Heart left ventricle (tissue), 16 donors: Measurements from ENCODE around the gene MRPS15. TPM values are rescaled to one million over a fixed set of nuclear protein-coding genes. Genes with fewer than 3 reads are reported as not detected.

ENCODE experiments used
- ATAC-seq, 4 donors: fragments of 200-7000 bp; cut with Tn5 transposase; one replicate each; pipeline ENCODE4 v1.9.1; 2020 to 2022; ENCODE audit warnings: moderate library complexity in 4 of 4, mild to moderate bottlenecking in 3 of 4, moderate number of reproducible peaks in 1 of 4
- DNase-seq, 5 donors: peaks; one replicate each; pipeline ENCODE4 v3.0.0-alpha.2; 2020
- H3K27ac ChIP-seq, 12 donors: fragments of 200-600 bp; sonication (generic) in 4 of 12; one replicate each; pipeline versions ENCODE4 v1.5.0 to v1.8.0; 2016 to 2022; ENCODE audit warnings: mild to moderate bottlenecking in 2 of 12
- H3K27me3 ChIP-seq, 9 donors: fragments of 200-600 bp; sonication (generic) in 2 of 9; one replicate each; pipeline versions ENCODE4 v1.5.1 to v1.8.0; 2016 to 2022; ENCODE audit warnings: mild to moderate bottlenecking in 3 of 9
- H3K36me3 ChIP-seq, 9 donors: fragments of 200-600 bp; sonication (generic) in 2 of 9; one replicate each; pipeline versions ENCODE4 v1.5.0 to v1.8.0; 2018 to 2022; ENCODE audit warnings: mild to moderate bottlenecking in 2 of 9
- H3K4me1 ChIP-seq, 12 donors: fragments of 200-600 bp; sonication (generic) in 4 of 12; one replicate each; pipeline versions ENCODE4 v1.5.0 to v1.8.0; 2016 to 2022; ENCODE audit warnings: mild to moderate bottlenecking in 3 of 12
- H3K4me3 ChIP-seq, 12 donors: fragments of 200-600 bp; sonication (generic) in 4 of 12; one replicate each; pipeline versions ENCODE4 v1.5.0 to v1.8.0; 2017 to 2022; ENCODE audit warnings: mild to moderate bottlenecking in 9 of 12, moderate library complexity in 4 of 12
- H3K9me3 ChIP-seq, 12 donors: fragments of 200-600 bp; sonication (generic) in 4 of 12; one replicate each; pipeline versions ENCODE4 v1.5.0 to v1.8.0; 2016 to 2022; ENCODE audit warnings: mild to moderate bottlenecking in 1 of 12
- CTCF ChIP-seq, 12 donors: fragments of 200-600 bp; sonication (generic) in 4 of 12; IDR thresholded peaks; one replicate each; pipeline versions ENCODE4 v1.5.0 to v1.8.0; 2018 to 2022; ENCODE audit warnings: antibody characterized with exemption in 12 of 12, mild to moderate bottlenecking in 5 of 12
- POLR2A ChIP-seq, 2 donors: fragments of 450-650 bp; IDR thresholded peaks; one replicate each; pipeline ENCODE4 v1.6.1; 2017; ENCODE audit warnings: antibody characterized with exemption in 2 of 2, mild to moderate bottlenecking in 2 of 2, moderate library complexity in 2 of 2
- WGBS, 4 donors: extraction: QIAGEN DNeasy Blood & Tissue Kit in 2 of 4; methylation state at CpG; one replicate each; pipeline versions ENCODE4 v1.1.5 to v1.1.7; 2013 to 2018; 5-methylcytosine and 5-hydroxymethylcytosine counted together
- intact Hi-C, 10 donors: fragments of 100-400 bp; cut with DNase I; formaldehyde crosslinking; loops; one replicate each; pipeline versions ENCODE4 v1.11.1 to v1.14.2; 2022
- polyA plus RNA-seq, 2 donors: library from polyadenylated mRNA; stranded (reverse); fragments of 200-250 nt; gene quantifications; one replicate each; pipeline ENCODE4 v1.2.3, GENCODE V29; 2013
- total RNA-seq, 9 donors: library from RNA; depleted of rRNA in 2 of 9; stranded (reverse); fragments of >200 nt in 2 of 9; fragmentation: NEBNext Ultra II Directional in 3 of 9; extraction: Animal tissue kit (Norgen Biotek cat#: 25700) in 3 of 9; gene quantifications; one replicate each; pipeline versions ENCODE4 v1.1.0 to v1.2.4, GENCODE V29; 2016 to 2023
- donor health status: ischemic (EF 13 %, LVEDD 7.1; RV severe dilation, severe dysfunction).
- donor health status: healthy with polysubstance abuse.
- donor health status: DM: no; HTN: yes; CAD: no.
- donor health status: DM: no; HTN: no; CAD: no.
- donor health status: ischemic (EF 25% LVEDD 6.9; RV normal size, moderate dysfunction).
- donor health status: ischemic (EF 25% LVEDD 5.7; RV mildly dilated, moderate dysfunction).
- donor health status: healthy.
- donor health status: DM: yes; HTN: yes; CAD: no.
- donor health status: ischemic (EF 35%, LVEDD 5.7; RV mildly dilated, moderate dysfunction).
- donor health status: nonischemic (EF 11% LVEDD 7.7; RV severe dilation, severe dysfunction).
- donor health status: DM: yes; HTN: yes; CAD: no.
- donor health status: PGD.
- donor health status: ischemic (EF 29% LVEDD 5.4; RV normal size, mild dysfunction).
- donor health status: nonischemic (EF 23%, LVEDD 6.1; RV moderate dilation, normal function).

The MRPS15 gene
- total and polyA plus RNA-seq, 11 donors: 83.5 to 396 (median 108) TPM

GRCh38 chr1:36450919-36451305, 13.3 kb downstream of the MRPS15 start:
- no peaks in the 10 kb centered on the region for H3K27me3 ChIP-seq
- intact Hi-C loops: loop anchor here in 1 of 10 donors (1.0 kb wide), 1 partner anchor 13 kb away; the partner anchor contains the start of gene MRPS15
- peaks cover 0 to 27% (median 7%) of the 10 kb centered on the region in 12 donors for H3K4me1 ChIP-seq
- H3K4me3 ChIP-seq: peak overlapping the region; percentile 34 to 74 (median 66)
- no peak for TF ChIP-seq POLR2A (IDR thresholded peaks at IDR 0.05)
- TF ChIP-seq CTCF (IDR thresholded peaks at IDR 0.05): no peak
- WGBS, 4 donors: 26 to 36% (median 29%) methylated on average over 18 of the region's 18 CpGs
- DNase-seq (no peak), ATAC-seq (peak in 2 of 4 donors; percentile 1 to 2)
- peaks cover 0 to 22% (median 17%) of the 10 kb centered on the region in 9 donors for H3K36me3 ChIP-seq
- peak overlapping the region; percentile 74 to 98 (median 94) for H3K27ac ChIP-seq
- no peaks in the 10 kb centered on the region for H3K9me3 ChIP-seq

- ATAC-seq: peak; percentile 98 to 99 (median 99)
- Histone ChIP-seq H3K27me3 (no peaks in the 10 kb centered on the region), H3K36me3 (peaks cover 0 to 17% (median 12%) of the 10 kb centered on the region in 9 donors), H3K4me3 (peak within 1 kb of the TSS; percentile 34 to 74 (median 66)), H3K27ac (peak within 1 kb of the TSS; percentile 74 to 98 (median 94)), H3K4me1 (peaks cover 0 to 27% (median 7%) of the 10 kb centered on the region in 12 donors), H3K9me3 (no peaks in the 10 kb centered on the region)
- DNase-seq: peak; percentile 96 to 98 (median 97)
- whole genome bisulfite sequencing, 4 donors: 0 to 1% (median 0%) methylated on average over 39 to 48 of the region's 48 CpGs
- intact Hi-C loops: loop anchor here in 1 of 10 donors (1.0 kb wide), 1 partner anchor 14 kb away; the partner anchor contains the start of gene MRPS15
- TF ChIP-seq CTCF (IDR thresholded peaks at IDR 0.05) (no peak), POLR2A (IDR thresholded peaks at IDR 0.05) (peak; percentile 6 to 93)
Observed at GRCh38 chr1:36450270-36450918, 13.8 kb downstream of the MRPS15 start, which contains the start of gene OSCP1. TSS of gene OSCP1 (minus strand) at chr1:36450451. CDS start at chr1:36450369, 82 bp downstream.

- Histone ChIP-seq H3K9me3 (no peaks in the 10 kb centered on the region), H3K27ac (no peak overlapping the region), H3K36me3 (no peaks in the 10 kb centered on the region), H3K27me3 (no peaks in the 10 kb centered on the region), H3K4me3 (no peak overlapping the region), H3K4me1 (peaks cover 0 to 27% (median 7%) of the 10 kb centered on the region in 12 donors)
- DNase-seq (no peak), ATAC-seq (no peak)
- TF ChIP-seq POLR2A (IDR thresholded peaks at IDR 0.05) (no peak), CTCF (IDR thresholded peaks at IDR 0.05) (no peak)
- 88 to 92% (median 90%) methylated on average over 4 of the region's 4 CpGs for WGBS, 4 donors
- intact Hi-C loops: no loop called here
Observed at GRCh38 chr1:36448530-36449056, 15.6 kb downstream of the MRPS15 start.

- no peak for TF ChIP-seq POLR2A (IDR thresholded peaks at IDR 0.05)
- no peak for TF ChIP-seq CTCF (IDR thresholded peaks at IDR 0.05)
- no peak for ATAC-seq
- H3K9me3 ChIP-seq: no peaks in the 10 kb centered on the region
- H3K4me3 ChIP-seq: no peak overlapping the region
- no peaks in the 10 kb centered on the region for H3K27me3 ChIP-seq
- intact Hi-C loops: no loop called here
- peaks cover 0 to 27% (median 7%) of the 10 kb centered on the region in 12 donors for H3K4me1 ChIP-seq
- DNase-seq: no peak
- H3K27ac ChIP-seq: no peak overlapping the region
- H3K36me3 ChIP-seq: peaks cover 0 to 4% (median 0%) of the 10 kb centered on the region in 9 donors
Observed at GRCh38 chr1:36447450-36447849, 16.7 kb downstream of the MRPS15 start.
